Activated naive CD8-positive, alpha-beta T cell (primary cell): ENCODE measurements around the gene FBRSL1.
"Not testable (repeated sequence)": the region's sequence is repeated elsewhere in the genome, so short reads cannot be mapped to it uniquely, and the experiment has no call there.

Source experiments
- H3K27ac Mint-ChIP-seq: one replicate; pipeline ENCODE4 v1.8.0; 2021; ENCODE audit warnings: mixed read lengths
- H3K27me3 Mint-ChIP-seq: one replicate; pipeline ENCODE4 v1.8.0; 2021; ENCODE audit warnings: mixed read lengths
- H3K36me3 Mint-ChIP-seq: one replicate; pipeline ENCODE4 v1.8.0; 2021; ENCODE audit warnings: mixed read lengths
- H3K4me1 Mint-ChIP-seq: one replicate; pipeline ENCODE4 v1.8.0; 2021; ENCODE audit warnings: low read depth, mixed read lengths
- H3K4me3 Mint-ChIP-seq: one replicate; pipeline ENCODE4 v1.8.0; 2021; ENCODE audit warnings: mild to moderate bottlenecking, mixed read lengths
- H3K9me3 Mint-ChIP-seq: one replicate; pipeline ENCODE4 v1.8.0; 2021; ENCODE audit warnings: low read depth, mixed read lengths

Gene FBRSL1

DNA sequence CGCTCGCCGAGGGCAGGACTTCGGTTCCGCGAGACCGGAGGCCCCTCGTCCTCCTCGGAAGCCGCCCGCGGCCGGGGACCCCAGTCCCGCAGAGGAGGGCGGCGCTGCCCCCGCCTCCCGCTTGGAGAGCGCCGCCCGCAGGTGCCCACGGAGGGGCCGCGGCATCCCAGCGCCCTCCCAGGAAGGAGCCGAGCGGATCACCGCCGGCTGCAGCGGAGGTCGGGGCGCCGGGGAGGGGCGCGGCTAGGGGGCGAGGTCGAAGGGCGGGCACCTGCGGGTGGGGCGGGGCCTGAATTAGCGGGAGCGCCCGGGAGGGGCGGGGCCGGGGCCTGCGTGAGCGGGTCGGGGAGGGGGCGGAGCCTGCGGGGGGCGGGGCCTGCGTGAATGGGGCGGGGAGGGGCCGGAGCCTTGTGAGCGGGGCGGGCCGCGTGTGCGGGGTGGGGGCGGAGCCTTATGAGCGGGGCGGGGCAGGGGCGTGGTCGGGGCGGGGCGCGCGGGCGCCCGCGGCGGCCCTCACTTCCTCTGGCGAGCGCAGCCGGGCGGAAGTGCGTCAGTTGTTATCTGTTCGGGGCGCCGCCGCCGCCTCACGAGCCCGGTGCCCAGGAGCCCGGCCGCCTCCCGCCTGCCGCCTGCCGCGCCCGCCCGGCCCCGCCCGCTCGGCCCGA lies at the start of gene FBRSL1:
FBRSL1 (plus strand) TSS at position 550 of the 665 bp plus-strand sequence.
- peak within 1 kb of the TSS; percentile 75 for H3K27ac Mint-ChIP-seq
- peak within 1 kb of the TSS; percentile 90 for H3K4me3 Mint-ChIP-seq
- no peaks in the 10 kb centered on the region for H3K27me3 Mint-ChIP-seq
- H3K4me1 Mint-ChIP-seq = peaks cover 60% of the 10 kb centered on the region
- peaks cover 2% of the 10 kb centered on the region for H3K36me3 Mint-ChIP-seq
- no peaks in the 10 kb centered on the region for H3K9me3 Mint-ChIP-seq

- peaks cover 54% of the 10 kb centered on the region for H3K4me1 Mint-ChIP-seq
- not testable (repeated sequence) for H3K36me3 Mint-ChIP-seq, H3K27me3 Mint-ChIP-seq, H3K4me3 Mint-ChIP-seq, H3K9me3 Mint-ChIP-seq, H3K27ac Mint-ChIP-seq
Observed at GRCh38 chr12:132440420-132440819, 49.5 kb upstream of the FBRSL1 start.

DNA sequence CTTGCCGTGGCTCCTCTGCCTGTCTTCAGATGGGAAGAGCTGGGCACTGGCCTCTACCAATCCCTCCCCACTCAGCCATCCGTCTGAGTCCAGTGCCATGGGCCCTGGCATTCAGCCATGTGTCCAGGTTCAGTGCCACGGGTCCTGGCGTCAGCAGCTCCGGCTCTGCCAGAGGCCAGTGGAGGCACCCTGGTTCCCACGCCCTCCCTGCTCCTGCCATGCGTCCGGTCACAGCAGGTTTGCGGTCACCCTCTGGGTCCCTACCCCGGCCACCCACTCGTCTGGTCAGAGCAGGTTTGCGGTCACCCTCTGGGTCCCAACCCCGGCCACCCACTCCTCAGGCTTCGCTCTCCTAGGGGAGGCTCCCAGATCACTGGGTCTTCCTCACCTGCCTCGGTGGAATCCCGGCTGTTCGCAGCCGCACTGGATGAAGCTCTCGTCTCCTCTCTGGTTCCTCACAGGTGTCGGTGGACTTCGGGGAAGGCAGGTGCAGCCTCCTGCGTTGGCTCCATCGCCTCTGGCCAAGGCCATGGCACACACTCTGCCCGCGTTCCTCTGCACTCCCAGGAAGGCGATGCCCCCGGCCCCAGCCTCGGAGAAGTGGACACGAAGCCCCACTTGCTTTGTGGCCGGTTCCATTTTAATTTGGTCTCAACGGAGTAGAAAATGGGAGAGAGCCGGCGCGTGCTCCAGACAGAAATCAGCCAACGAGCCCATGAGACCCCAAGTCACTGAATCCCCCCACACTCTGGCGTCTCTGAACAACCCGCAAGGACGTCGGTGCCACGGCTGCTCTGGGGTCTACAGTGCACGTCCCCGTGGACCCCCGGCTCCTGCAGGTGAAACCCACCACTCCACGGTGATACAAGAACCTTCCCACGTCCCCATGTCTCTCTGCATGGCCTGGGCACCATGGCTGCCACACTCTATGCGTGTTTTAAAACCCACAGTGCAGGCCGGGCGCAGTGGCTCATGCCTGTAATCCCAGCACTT lies 47.8 kb upstream of the FBRSL1 start:
- Mint-ChIP-seq H3K4me3 (no peak overlapping the region), H3K27ac (peak overlapping the region; percentile 61), H3K36me3 (peaks cover 2% of the 10 kb centered on the region), H3K4me1 (peaks cover 55% of the 10 kb centered on the region), H3K27me3 (no peaks in the 10 kb centered on the region), H3K9me3 (no peaks in the 10 kb centered on the region)

- Mint-ChIP-seq H3K27me3 (no peaks in the 10 kb centered on the region), H3K36me3 (peaks cover 2% of the 10 kb centered on the region), H3K27ac (peak overlapping the region; percentile 94), H3K4me3 (peak overlapping the region; percentile 21), H3K9me3 (no peaks in the 10 kb centered on the region), H3K4me1 (peaks cover 53% of the 10 kb centered on the region)
Observed at GRCh38 chr12:132443091-132443490, 46.9 kb upstream of the FBRSL1 start.

- H3K27ac Mint-ChIP-seq = peak overlapping the region; percentile 99
- H3K36me3 Mint-ChIP-seq = peaks cover 2% of the 10 kb centered on the region
- H3K4me1 Mint-ChIP-seq = peaks cover 51% of the 10 kb centered on the region
- H3K27me3 Mint-ChIP-seq = no peaks in the 10 kb centered on the region
- H3K9me3 Mint-ChIP-seq = no peaks in the 10 kb centered on the region
- peak overlapping the region; percentile 87 for H3K4me3 Mint-ChIP-seq
Observed at GRCh38 chr12:132444283-132444682, 45.7 kb upstream of the FBRSL1 start.

DNA sequence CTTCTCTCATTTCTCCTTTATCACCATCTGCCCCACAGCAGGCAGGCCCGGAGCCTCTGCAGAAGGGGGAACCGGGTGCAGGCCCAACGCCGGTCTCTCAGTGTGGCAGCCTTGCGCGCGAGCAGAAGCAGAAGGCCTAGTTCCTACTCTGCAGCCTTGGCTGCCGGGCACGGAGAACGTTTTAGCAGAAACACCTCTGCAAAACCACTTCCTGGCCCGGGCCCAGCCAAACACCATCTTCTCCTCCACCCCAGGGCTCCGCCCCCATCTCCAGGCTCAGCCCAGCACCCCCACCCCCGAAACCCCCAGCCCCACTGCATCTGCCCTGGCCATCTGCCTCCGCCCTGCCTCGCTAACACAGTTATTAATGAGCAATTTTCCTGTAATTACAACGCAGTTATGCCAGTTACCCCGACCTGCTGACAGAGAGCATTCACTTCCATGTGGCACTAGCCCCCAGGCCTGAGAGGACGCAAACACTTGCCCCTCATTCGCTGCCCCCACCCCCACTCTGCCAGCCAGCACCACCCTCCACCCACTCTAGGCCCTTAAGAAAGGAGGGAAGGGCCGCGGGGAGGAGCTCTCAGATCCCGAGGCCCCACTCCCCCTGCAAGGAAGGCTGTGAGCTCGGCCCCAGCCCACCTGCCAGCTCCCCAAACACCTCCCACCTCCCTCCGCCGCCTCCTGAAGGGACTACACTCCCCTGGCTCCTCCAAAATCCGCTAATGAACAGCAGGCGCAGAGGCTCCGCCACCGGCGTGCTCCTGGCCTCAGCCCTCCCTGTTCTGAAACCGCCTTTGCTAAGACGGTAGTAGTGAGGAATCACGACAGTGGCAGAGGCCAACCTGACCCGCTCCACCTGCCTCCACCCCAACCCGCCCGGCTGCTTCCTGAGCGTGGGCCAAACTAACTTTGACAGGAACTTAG lies 44.7 kb upstream of the FBRSL1 start:
- no peaks in the 10 kb centered on the region for H3K9me3 Mint-ChIP-seq
- no peaks in the 10 kb centered on the region for H3K27me3 Mint-ChIP-seq
- peak overlapping the region; percentile 99 for H3K27ac Mint-ChIP-seq
- peak overlapping the region; percentile 87 for H3K4me3 Mint-ChIP-seq
- peaks cover 2% of the 10 kb centered on the region for H3K36me3 Mint-ChIP-seq
- peaks cover 48% of the 10 kb centered on the region for H3K4me1 Mint-ChIP-seq

GRCh38 chr12:132445884-132446632 lies 43.9 kb upstream of the FBRSL1 start:
- Mint-ChIP-seq H3K4me1 (peaks cover 44% of the 10 kb centered on the region), H3K4me3 (peak overlapping the region; percentile 87), H3K27ac (peak overlapping the region; percentile 99), H3K27me3 (no peaks in the 10 kb centered on the region), H3K9me3 (no peaks in the 10 kb centered on the region), H3K36me3 (peaks cover 2% of the 10 kb centered on the region)

GRCh38 chr12:132446633-132447326 lies 43.2 kb upstream of the FBRSL1 start:
- Mint-ChIP-seq H3K4me1 (peaks cover 43% of the 10 kb centered on the region), H3K27ac (peak overlapping the region; percentile 99), H3K27me3 (no peaks in the 10 kb centered on the region), H3K4me3 (no peak overlapping the region), H3K36me3 (peaks cover 2% of the 10 kb centered on the region), H3K9me3 (no peaks in the 10 kb centered on the region)

GRCh38 chr12:132447327-132447720 lies 42.6 kb upstream of the FBRSL1 start:
- no peaks in the 10 kb centered on the region for H3K9me3 Mint-ChIP-seq
- H3K4me1 Mint-ChIP-seq = peaks cover 44% of the 10 kb centered on the region
- peaks cover 2% of the 10 kb centered on the region for H3K36me3 Mint-ChIP-seq
- H3K4me3 Mint-ChIP-seq = no peak overlapping the region
- H3K27ac Mint-ChIP-seq = no peak overlapping the region
- H3K27me3 Mint-ChIP-seq = no peaks in the 10 kb centered on the region

- Mint-ChIP-seq H3K4me1 (peaks cover 42% of the 10 kb centered on the region), H3K27me3 (no peaks in the 10 kb centered on the region), H3K4me3 (no peak overlapping the region), H3K9me3 (no peaks in the 10 kb centered on the region), H3K27ac (no peak overlapping the region), H3K36me3 (peaks cover 2% of the 10 kb centered on the region)
Observed at GRCh38 chr12:132447731-132448462, 42.1 kb upstream of the FBRSL1 start.

- H3K27me3 Mint-ChIP-seq = no peaks in the 10 kb centered on the region
- H3K9me3 Mint-ChIP-seq = no peaks in the 10 kb centered on the region
- H3K27ac Mint-ChIP-seq = no peak overlapping the region
- peaks cover 38% of the 10 kb centered on the region for H3K4me1 Mint-ChIP-seq
- H3K4me3 Mint-ChIP-seq = no peak overlapping the region
- peaks cover 2% of the 10 kb centered on the region for H3K36me3 Mint-ChIP-seq
Observed at GRCh38 chr12:132448463-132448820, 41.5 kb upstream of the FBRSL1 start.

DNA sequence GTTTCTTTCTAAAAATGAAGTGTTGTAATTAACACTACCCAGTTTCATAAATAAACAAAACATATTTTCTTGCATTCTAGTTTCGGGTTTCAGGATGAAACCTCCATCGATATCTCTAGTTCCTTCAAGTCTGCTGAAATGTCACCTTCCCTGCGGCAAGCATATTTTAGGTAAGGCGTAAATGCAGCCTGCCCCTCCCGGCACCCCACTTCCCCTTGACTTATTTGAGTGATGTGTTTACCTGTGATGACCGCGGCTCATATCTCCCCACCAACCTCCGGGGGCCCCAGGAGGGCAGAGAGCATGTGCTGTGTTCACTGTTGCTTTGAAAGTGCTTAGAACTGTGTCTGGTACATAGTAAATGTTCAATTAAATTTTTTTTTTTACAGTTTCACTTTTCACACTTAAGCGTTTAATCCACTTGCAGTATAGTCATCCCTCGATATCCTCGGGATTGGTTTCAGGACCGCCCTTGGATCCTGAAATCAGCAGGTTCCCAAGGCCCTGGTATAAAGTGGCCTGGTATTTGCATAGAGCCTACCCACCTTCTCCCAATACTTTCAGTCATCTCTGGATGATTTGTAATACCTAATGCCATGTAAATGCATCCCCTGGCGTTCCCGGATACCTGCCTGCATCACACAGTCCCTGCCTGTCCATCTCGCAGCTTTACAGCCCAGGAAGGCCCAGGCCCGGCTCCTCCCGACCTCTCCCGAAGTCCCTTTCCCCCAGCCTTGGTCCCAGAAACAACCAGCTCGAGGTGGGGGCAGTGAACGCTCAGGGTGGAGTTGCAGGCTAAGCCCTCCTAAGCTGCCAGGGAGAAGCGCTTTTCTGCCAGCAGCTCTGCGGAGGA lies 40.2 kb upstream of the FBRSL1 start:
- H3K36me3 Mint-ChIP-seq = peaks cover 1% of the 10 kb centered on the region
- no peaks in the 10 kb centered on the region for H3K27me3 Mint-ChIP-seq
- no peak overlapping the region for H3K4me3 Mint-ChIP-seq

More for the DNA sequence above, 40.2 kb upstream of the FBRSL1 start:
- H3K27ac Mint-ChIP-seq = no peak overlapping the region
- peaks cover 30% of the 10 kb centered on the region for H3K4me1 Mint-ChIP-seq
- no peaks in the 10 kb centered on the region for H3K9me3 Mint-ChIP-seq
